Naive thymus-derived CD4-positive, alpha-beta T cell (primary cell): ENCODE results near the gene LRPAP1. TPM values are rescaled to one million over a fixed set of nuclear protein-coding genes. Genes with fewer than 3 reads are reported as not detected.
A peak's percentile ranks its signal among the peaks of the same experiment; 100 is the strongest.

Source experiments
- ATAC-seq: fragments of 150-1000 bp; cut with Tn5 transposase; 2 replicates; pipeline ENCODE4 v1.10.0; 2021; ENCODE audit warnings: mild to moderate bottlenecking, moderate library complexity
- CTCF ChIA-PET: fragments of 350-600 bp; sonication (Branson Sonifier 250); formaldehyde crosslinking; loops from one replicate; lab custom pipeline; 2021; ENCODE audit warnings: antibody characterized with exemption; lab: Charles Lee
- POLR2A ChIA-PET: fragments of 350-600 bp; sonication (Branson Sonifier 250); formaldehyde crosslinking; loops from one replicate; lab custom pipeline; 2021; ENCODE audit warnings: antibody characterized with exemption, inconsistent platforms; lab: Charles Lee
- DNase-seq, 9 donors: peaks; one replicate each; pipeline versions ENCODE4 v3.0.0 to v3.0.0-alpha.2; 2020 to 2022; ENCODE audit warnings: mixed read lengths in 1 of 9
- H3K27ac ChIP-seq: one replicate; pipeline ENCODE4 v1.7.0; 2013; ENCODE audit warnings: mild to moderate bottlenecking, low read depth, low read length, moderate library complexity
- H3K27me3 ChIP-seq, 2 donors: one replicate each; pipeline ENCODE4 v1.7.0; 2013; ENCODE audit warnings: low read length in 2 of 2, mild to moderate bottlenecking in 2 of 2, moderate library complexity in 2 of 2; ENCODE audit not compliant: control insufficient read depth in 2 of 2, insufficient read depth in 2 of 2
- H3K36me3 ChIP-seq, 3 experiments: 1 replicate in 2 of 3; 2 replicates in 1 of 3; pipeline ENCODE4 v1.7.0; 2013; ENCODE audit warnings: low read length in 3 of 3, mild to moderate bottlenecking in 3 of 3, moderate library complexity in 1 of 3; ENCODE audit not compliant: insufficient read depth in 3 of 3, control insufficient read depth in 2 of 3
- H3K4me1 ChIP-seq, 2 donors: one replicate each; pipeline ENCODE4 v1.7.0; 2013; ENCODE audit warnings: low read length in 2 of 2, mild to moderate bottlenecking in 2 of 2, moderate library complexity in 1 of 2; ENCODE audit not compliant: control insufficient read depth in 2 of 2, insufficient read depth in 2 of 2
- H3K4me3 ChIP-seq: 2 replicates; pipeline ENCODE4 v1.7.0; 2013; ENCODE audit warnings: mild to moderate bottlenecking, low read length
- H3K9me3 ChIP-seq, 3 experiments: 1 replicate in 2 of 3; 2 replicates in 1 of 3; pipeline ENCODE4 v1.7.0; 2013; ENCODE audit warnings: low read length in 3 of 3; ENCODE audit not compliant: control insufficient read depth in 2 of 3
- H3K27ac Mint-ChIP-seq, 9 donors: one replicate each; pipeline ENCODE4 v1.8.0; 2020 to 2022; ENCODE audit warnings: mixed read lengths in 9 of 9, mild to moderate bottlenecking in 8 of 9, moderate library complexity in 5 of 9, inconsistent platforms in 2 of 9
- H3K27me3 Mint-ChIP-seq, 5 donors: one replicate each; pipeline ENCODE4 v1.8.0; 2021 to 2022; ENCODE audit warnings: mixed read lengths in 5 of 5, mild to moderate bottlenecking in 1 of 5
- H3K36me3 Mint-ChIP-seq, 5 donors: one replicate each; pipeline ENCODE4 v1.8.0; 2020 to 2022; ENCODE audit warnings: mixed read lengths in 5 of 5, mild to moderate bottlenecking in 3 of 5, inconsistent platforms in 1 of 5
- H3K4me1 Mint-ChIP-seq, 7 donors: one replicate each; pipeline ENCODE4 v1.8.0; 2020 to 2022; ENCODE audit warnings: mixed read lengths in 7 of 7, mild to moderate bottlenecking in 3 of 7, inconsistent platforms in 1 of 7
- H3K4me3 Mint-ChIP-seq, 10 donors: one replicate each; pipeline ENCODE4 v1.8.0; 2020 to 2022; ENCODE audit warnings: mild to moderate bottlenecking in 10 of 10, mixed read lengths in 10 of 10, moderate library complexity in 6 of 10, inconsistent platforms in 2 of 10
- H3K9me3 Mint-ChIP-seq, 11 donors: one replicate each; pipeline ENCODE4 v1.8.0; 2020 to 2022; ENCODE audit warnings: mixed read lengths in 11 of 11, mild to moderate bottlenecking in 4 of 11, inconsistent platforms in 1 of 11, moderate library complexity in 1 of 11
- intact Hi-C, 2 donors: fragments of 100-400 bp; cut with micrococcal nuclease; formaldehyde crosslinking; loops; one replicate each; pipeline ENCODE4 v1.15.1; 2023
- polyA plus RNA-seq, 2 donors: library from polyadenylated mRNA; unstranded; fragments of 300-500 nt; fragmentation: Illumina TruSeq; gene quantifications; one replicate each; pipeline ENCODE4 v1.2.3, GENCODE V29; 2021
- total RNA-seq, 6 experiments: library from RNA in 5 of 6; stranded (reverse) in 5 of 6; gene quantifications; 1 replicate in 5 of 6; 2 replicates in 1 of 6; pipeline ENCODE4 v1.2.3 and lab custom pipeline; 2021 to 2026

The LRPAP1 gene
- total and polyA plus RNA-seq, 7 experiments from 2014 or later = 65.2 to 126 (median 80.9) TPM

- ATAC-seq (no peak), DNase-seq (no peak)
- H3K9me3 ChIP-seq = no peaks in the 10 kb centered on the region
- H3K36me3 ChIP-seq = no peaks in the 10 kb centered on the region
- H3K4me3 ChIP-seq = no peak overlapping the region
- ChIA-PET POLR2A (no interaction called here), CTCF (no interaction called here)
- no peaks in the 10 kb centered on the region for H3K4me1 ChIP-seq
- Mint-ChIP-seq H3K27me3 (peaks cover 16 to 27% (median 19%) of the 10 kb centered on the region in 5 donors), H3K36me3 (no peaks in the 10 kb centered on the region), H3K9me3 (no peaks in the 10 kb centered on the region), H3K27ac (no peak overlapping the region), H3K4me3 (no peak overlapping the region), H3K4me1 (peaks cover 0 to 7% (median 0%) of the 10 kb centered on the region in 7 donors)
- H3K27me3 ChIP-seq = no peaks in the 10 kb centered on the region
- intact Hi-C loops = no loop called here
- no peak overlapping the region for H3K27ac ChIP-seq
These were observed 42.7 kb downstream of the LRPAP1 start for GRCh38 chr4:3489451-3489962.

DNA sequence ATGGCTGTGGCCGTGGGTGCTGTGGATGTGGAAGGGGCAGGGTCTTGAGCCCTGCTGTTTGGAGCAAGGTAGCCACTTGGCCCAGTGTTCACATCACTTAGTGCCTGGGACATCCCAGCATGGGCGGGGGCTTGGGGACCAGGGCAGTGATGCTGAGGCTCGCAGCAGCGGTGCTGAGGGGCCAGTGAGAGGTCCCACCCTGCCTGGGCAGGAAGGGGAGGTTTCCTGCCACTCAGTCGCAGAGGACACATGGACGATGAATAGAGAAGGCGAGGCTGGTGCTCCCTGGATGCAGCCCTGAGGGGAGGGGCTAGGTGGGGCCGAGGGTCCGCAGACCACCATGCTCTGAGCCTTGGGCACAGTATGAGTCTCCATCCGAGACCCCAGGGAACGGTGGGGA lies 43.4 kb downstream of the LRPAP1 start:
- no peaks in the 10 kb centered on the region for H3K27me3 ChIP-seq
- H3K4me3 Mint-ChIP-seq = no peak overlapping the region
- no peak overlapping the region for H3K4me3 ChIP-seq
- H3K9me3 Mint-ChIP-seq = no peaks in the 10 kb centered on the region
- no peak for ATAC-seq
- H3K27me3 Mint-ChIP-seq = peaks cover 16 to 30% (median 19%) of the 10 kb centered on the region in 5 donors
- peaks cover 0 to 7% (median 0%) of the 10 kb centered on the region in 7 donors for H3K4me1 Mint-ChIP-seq
- H3K36me3 ChIP-seq = no peaks in the 10 kb centered on the region
- no peaks in the 10 kb centered on the region for H3K9me3 ChIP-seq
- intact Hi-C loops = no loop called here
- CTCF ChIA-PET = no interaction called here
- H3K4me1 ChIP-seq = no peaks in the 10 kb centered on the region
- DNase-seq = no peak
- H3K27ac Mint-ChIP-seq = no peak overlapping the region
- H3K36me3 Mint-ChIP-seq = no peaks in the 10 kb centered on the region
- H3K27ac ChIP-seq = no peak overlapping the region
- POLR2A ChIA-PET = no interaction called here

DNA sequence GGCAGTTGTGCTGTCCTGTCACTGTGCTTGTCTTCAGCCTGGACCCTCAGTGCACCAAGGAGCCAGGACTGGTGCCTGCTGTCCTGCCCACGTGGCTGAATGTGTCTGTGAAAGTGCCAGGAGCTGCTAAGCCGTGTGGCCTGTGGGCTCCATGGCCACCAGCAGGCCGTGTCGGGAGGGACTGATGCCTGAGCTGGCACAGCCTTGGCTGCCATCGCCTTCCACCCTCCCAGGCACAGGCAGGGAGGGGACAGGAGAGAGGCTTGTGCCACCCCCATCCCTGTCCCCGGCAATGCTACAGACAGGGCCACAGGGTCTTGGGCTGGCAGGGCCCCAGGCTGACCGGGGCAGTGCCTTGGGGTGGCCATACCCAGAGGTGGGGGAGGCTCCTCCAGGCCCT lies 44.4 kb downstream of the LRPAP1 start:
- ChIA-PET POLR2A (no interaction called here), CTCF (no interaction called here)
- Mint-ChIP-seq H3K27ac (no peak overlapping the region), H3K27me3 (peaks cover 16 to 33% (median 19%) of the 10 kb centered on the region in 5 donors), H3K36me3 (no peaks in the 10 kb centered on the region), H3K9me3 (no peaks in the 10 kb centered on the region), H3K4me1 (peaks cover 0 to 7% (median 0%) of the 10 kb centered on the region in 7 donors), H3K4me3 (no peak overlapping the region)
- DNase-seq (no peak), ATAC-seq (no peak)
- Histone ChIP-seq H3K27me3 (no peaks in the 10 kb centered on the region), H3K4me3 (no peak overlapping the region), H3K4me1 (no peaks in the 10 kb centered on the region), H3K36me3 (no peaks in the 10 kb centered on the region), H3K27ac (no peak overlapping the region), H3K9me3 (no peaks in the 10 kb centered on the region)
- intact Hi-C loops = no loop called here

DNA sequence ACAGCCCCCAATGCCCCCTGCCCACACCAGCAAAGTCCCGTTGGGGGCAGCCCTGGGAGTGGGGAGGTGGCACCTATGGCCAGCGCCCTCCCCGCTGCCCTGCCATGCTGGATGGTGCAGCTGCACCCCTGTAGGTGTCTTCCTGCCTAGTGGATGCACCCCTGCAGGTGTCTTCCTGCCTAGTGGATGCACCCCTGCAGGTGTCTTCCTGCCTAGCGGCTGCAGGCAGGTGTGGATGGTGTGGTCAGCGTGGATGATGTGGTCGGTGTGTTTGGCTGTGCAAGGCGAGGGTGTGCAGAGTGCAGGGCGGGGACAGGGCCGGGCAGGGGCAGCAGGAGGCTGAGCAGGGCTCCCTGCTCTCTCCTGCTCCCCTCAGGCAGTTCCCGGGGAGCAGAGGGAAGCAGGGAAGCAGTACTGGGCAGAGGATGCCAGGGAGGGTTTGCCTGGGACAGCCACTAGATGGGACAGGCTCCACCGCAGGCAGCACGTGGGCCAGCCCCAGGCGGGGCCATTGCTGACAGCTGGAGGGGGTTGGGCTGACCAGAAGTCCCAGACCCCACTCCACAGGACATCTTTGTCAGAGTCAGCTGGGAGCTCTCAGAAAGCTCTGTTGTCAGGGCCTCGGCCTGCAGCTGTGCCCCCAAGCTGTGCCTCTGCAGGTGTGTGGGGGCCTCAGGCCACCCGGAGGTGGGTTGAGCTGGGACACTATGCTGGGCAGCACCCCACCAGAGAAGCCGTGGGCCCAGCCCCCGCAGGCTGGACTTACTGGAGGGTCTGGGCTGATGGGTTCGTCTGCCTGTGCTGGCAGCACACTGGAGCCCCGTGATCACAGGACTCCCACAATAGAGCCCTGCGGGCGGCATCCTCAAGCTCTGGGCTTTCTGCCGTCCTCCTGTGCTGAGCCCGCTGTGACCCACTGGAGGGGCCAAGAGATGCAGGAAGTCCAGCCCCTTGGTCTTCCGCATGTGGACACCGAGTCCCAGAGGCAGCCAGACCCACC lies 45.4 kb downstream of the LRPAP1 start:
- ChIA-PET CTCF (interaction anchor here (0.6 kb wide), 1 partner anchor 204 kb away, joined by 3 read pairs; no protein-coding TSS in a partner anchor), POLR2A (no interaction called here)
- H3K4me3 ChIP-seq = no peak overlapping the region
- no peaks in the 10 kb centered on the region for H3K27me3 ChIP-seq
- no peaks in the 10 kb centered on the region for H3K9me3 ChIP-seq
- no peaks in the 10 kb centered on the region for H3K9me3 Mint-ChIP-seq
- no peaks in the 10 kb centered on the region for H3K36me3 Mint-ChIP-seq
- peaks cover 0 to 7% (median 0%) of the 10 kb centered on the region in 7 donors for H3K4me1 Mint-ChIP-seq
- no peak for DNase-seq
- H3K36me3 ChIP-seq = no peaks in the 10 kb centered on the region
- H3K27ac Mint-ChIP-seq = peak overlapping the region in 1 of 9 donors; percentile 79
- no peak overlapping the region for H3K4me3 Mint-ChIP-seq
- no peak overlapping the region for H3K27ac ChIP-seq
- intact Hi-C loops = no loop called here
- H3K27me3 Mint-ChIP-seq = peaks cover 14 to 42% (median 18%) of the 10 kb centered on the region in 5 donors
- no peak for ATAC-seq
- no peaks in the 10 kb centered on the region for H3K4me1 ChIP-seq

- no peak overlapping the region for H3K27ac Mint-ChIP-seq
- peaks cover 0 to under 1% (median 0%) of the 10 kb centered on the region in 11 donors for H3K9me3 Mint-ChIP-seq
- no peaks in the 10 kb centered on the region for H3K36me3 Mint-ChIP-seq
- Histone ChIP-seq H3K27ac (no peak overlapping the region), H3K36me3 (no peaks in the 10 kb centered on the region), H3K4me3 (no peak overlapping the region), H3K27me3 (no peaks in the 10 kb centered on the region), H3K9me3 (no peaks in the 10 kb centered on the region), H3K4me1 (no peaks in the 10 kb centered on the region)
- no peak overlapping the region for H3K4me3 Mint-ChIP-seq
- peaks cover 11 to 44% (median 17%) of the 10 kb centered on the region in 5 donors for H3K27me3 Mint-ChIP-seq
- intact Hi-C loops = no loop called here
- ChIA-PET POLR2A (no interaction called here), CTCF (no interaction called here)
- DNase-seq (no peak), ATAC-seq (no peak)
- H3K4me1 Mint-ChIP-seq = peaks cover 0 to 5% (median 0%) of the 10 kb centered on the region in 7 donors
These were observed 46.2 kb downstream of the LRPAP1 start for GRCh38 chr4:3485886-3486540.

DNA sequence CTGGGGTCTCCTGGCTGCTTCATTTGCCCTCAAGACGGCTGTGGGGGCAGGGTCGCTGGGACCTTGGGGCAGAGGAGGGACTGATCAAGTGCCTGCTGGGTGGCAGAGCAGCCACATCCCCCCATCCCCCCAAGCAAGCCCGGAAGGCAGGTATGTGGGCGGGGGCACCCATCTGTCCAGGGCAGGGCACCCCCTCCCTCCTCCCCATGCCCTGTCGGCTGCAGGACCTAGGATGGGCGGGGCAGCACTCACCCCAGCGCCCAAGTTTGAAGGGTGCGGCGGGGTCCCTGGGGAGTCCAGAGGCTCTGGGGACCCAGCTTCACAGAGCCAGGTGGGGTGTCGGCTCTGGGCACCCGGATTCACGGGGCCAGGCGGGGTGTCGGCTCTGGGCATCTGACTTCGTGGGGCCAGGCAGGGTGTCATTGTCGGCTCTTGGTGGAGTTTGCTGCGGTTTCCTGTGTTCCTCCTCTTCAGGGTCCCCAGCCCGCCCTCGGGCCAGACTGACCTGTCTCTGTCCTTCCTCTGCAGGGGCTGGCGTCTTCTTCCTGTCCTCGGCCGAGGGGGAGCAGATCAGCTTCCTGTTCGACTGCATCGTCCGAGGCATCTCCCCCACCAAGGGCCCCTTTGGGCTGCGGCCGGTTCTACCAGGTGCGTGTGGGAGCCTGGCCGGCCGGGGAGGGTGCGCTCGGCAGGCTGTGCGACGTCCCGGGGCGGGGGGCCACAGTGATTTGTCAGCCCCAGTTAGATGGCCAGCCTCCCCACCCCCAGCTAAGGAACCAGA lies 47.0 kb downstream of the LRPAP1 start:
- ChIA-PET POLR2A (no interaction called here), CTCF (interaction anchor here (0.6 kb wide), 1 partner anchor 23 kb away, joined by 3 read pairs; no protein-coding TSS in a partner anchor)
- no peaks in the 10 kb centered on the region for H3K27me3 ChIP-seq
- no peaks in the 10 kb centered on the region for H3K36me3 Mint-ChIP-seq
- no peaks in the 10 kb centered on the region for H3K4me1 ChIP-seq
- peaks cover 3 to 43% (median 18%) of the 10 kb centered on the region in 5 donors for H3K27me3 Mint-ChIP-seq
- no peak overlapping the region for H3K27ac Mint-ChIP-seq
- intact Hi-C loops = no loop called here
- peaks cover 0 to 7% (median 0%) of the 10 kb centered on the region in 7 donors for H3K4me1 Mint-ChIP-seq
- H3K4me3 ChIP-seq = no peak overlapping the region
- H3K4me3 Mint-ChIP-seq = peak overlapping the region in 2 of 10 donors; percentile 52 to 62
- H3K9me3 Mint-ChIP-seq = peaks cover 0 to 2% (median 0%) of the 10 kb centered on the region in 11 donors
- ATAC-seq = peak; percentile 12
- no peaks in the 10 kb centered on the region for H3K9me3 ChIP-seq
- DNase-seq = no peak
- H3K27ac ChIP-seq = no peak overlapping the region
- H3K36me3 ChIP-seq = no peaks in the 10 kb centered on the region
